Neural cell (in vitro differentiated cells): ENCODE results near the gene TAB3. TPM values are rescaled to one million over a fixed set of nuclear protein-coding genes. Genes with fewer than 3 reads are reported as not detected.

ENCODE experiments used
- H2AFZ ChIP-seq: fragments of 200-600, 300-800 bp; sonication (generic), shearing (Covaris generic); 2 replicates; pipeline ENCODE4 v1.6.0; 2014; ENCODE audit warnings: low read depth, mild to moderate bottlenecking, antibody characterized with exemption, low read length, moderate library complexity
- H3F3A ChIP-seq: fragments of 200-600 bp; shearing (Covaris generic); 2 replicates; pipeline ENCODE4 v1.6.1; 2016; ENCODE audit warnings: mild to moderate bottlenecking, moderate library complexity, mixed read lengths, antibody characterized with exemption, low read length; ENCODE audit not compliant: insufficient read depth, poor library complexity, severe bottlenecking
- H3K27ac ChIP-seq: fragments of 200-600, 300-800 bp; sonication (generic), shearing (Covaris generic); 2 replicates; pipeline ENCODE4 v1.5.1; 2014; ENCODE audit warnings: mild to moderate bottlenecking, low read length, moderate library complexity
- H3K27me3 ChIP-seq: fragments of 300-800, 200-600 bp; sonication (generic), shearing (Covaris generic); 2 replicates; pipeline ENCODE4 v1.6.0; 2014; ENCODE audit warnings: mild to moderate bottlenecking, low read depth, low read length, moderate library complexity; ENCODE audit not compliant: insufficient read depth
- H3K36me3 ChIP-seq: fragments of 300-800, 200-600 bp; sonication (generic), shearing (Covaris generic); 2 replicates; pipeline ENCODE4 v1.5.1; 2014; ENCODE audit warnings: mild to moderate bottlenecking, antibody characterized with exemption, low read length, moderate library complexity; ENCODE audit not compliant: insufficient read depth
- H3K4me2 ChIP-seq: fragments of 300-800, 200-600 bp; sonication (generic), shearing (Covaris generic); 2 replicates; pipeline ENCODE4 v1.6.0; 2014; ENCODE audit warnings: mild to moderate bottlenecking, low read length
- H3K4me3 ChIP-seq: fragments of 300-800, 200-600 bp; sonication (generic), shearing (Covaris generic); 2 replicates; pipeline ENCODE4 v1.5.1; 2014; ENCODE audit warnings: mild to moderate bottlenecking, low read length, moderate library complexity
- H3K79me2 ChIP-seq: fragments of 200-600 bp; shearing (Covaris generic); replicated peaks from 2 replicates; pipeline ENCODE4 v1.6.0; 2014; ENCODE audit warnings: mild to moderate bottlenecking, low read length, moderate library complexity; ENCODE audit not compliant: insufficient read depth
- H3K9ac ChIP-seq: fragments of 300-800, 200-600 bp; sonication (generic), shearing (Covaris generic); 2 replicates; pipeline ENCODE4 v1.6.1; 2016; ENCODE audit warnings: mild to moderate bottlenecking, low read length, mixed read lengths
- H3K9me2 ChIP-seq: fragments of 200-600 bp; shearing (Covaris generic); 2 replicates; pipeline ENCODE4 v1.6.1; 2016; ENCODE audit warnings: mild to moderate bottlenecking, low read length, mixed read lengths; ENCODE audit not compliant: insufficient read depth
- H3K9me3 ChIP-seq: fragments of 200-600, 300-800 bp; sonication (generic), shearing (Covaris generic); 2 replicates; pipeline ENCODE4 v1.6.1; 2016; ENCODE audit warnings: mild to moderate bottlenecking, mixed run types, low read length, moderate library complexity, mixed read lengths
- H4K20me1 ChIP-seq: fragments of 200-600 bp; shearing (Covaris generic); 2 replicates; pipeline ENCODE4 v1.6.1; 2016; ENCODE audit warnings: mild to moderate bottlenecking, mixed run types; ENCODE audit not compliant: insufficient read depth
- CTCF ChIP-seq: fragments of 450-650 bp; IDR thresholded peaks from 2 replicates; pipeline ENCODE4 v1.5.1; 2014; ENCODE audit warnings: antibody characterized with exemption, mild to moderate bottlenecking, moderate library complexity; ENCODE audit not compliant: poor library complexity, severe bottlenecking
- EP300 ChIP-seq: fragments of 450-650 bp; conservative IDR thresholded peaks from 2 replicates; pipeline ENCODE4 v1.6.1; 2014; ENCODE audit warnings: antibody characterized with exemption, mild to moderate bottlenecking, moderate library complexity; ENCODE audit not compliant: poor library complexity, severe bottlenecking
- EZH2 ChIP-seq: fragments of 200-600, 300-800 bp; shearing (Covaris generic), sonication (generic); IDR thresholded peaks from 2 replicates; pipeline ENCODE4 v1.6.1; 2014; ENCODE audit warnings: antibody characterized with exemption, low read length, borderline replicate concordance, mild to moderate bottlenecking; ENCODE audit not compliant: insufficient read depth, poor library complexity, severe bottlenecking
- MXI1 ChIP-seq: fragments of 450-650 bp; conservative IDR thresholded peaks from 2 replicates; pipeline ENCODE4 v1.6.1; 2014; ENCODE audit warnings: antibody characterized with exemption, mild to moderate bottlenecking; ENCODE audit not compliant: poor library complexity, severe bottlenecking
- POLR2AphosphoS5 ChIP-seq: IDR thresholded peaks from 2 replicates; pipeline ENCODE4 v1.6.1; 2012
- RAD21 ChIP-seq: fragments of 450-650 bp; conservative IDR thresholded peaks from 2 replicates; pipeline ENCODE4 v1.6.1; 2014; ENCODE audit warnings: antibody characterized with exemption, mild to moderate bottlenecking, moderate library complexity
- REST ChIP-seq: IDR thresholded peaks from 2 replicates; pipeline ENCODE4 v1.6.1; 2012; ENCODE audit warnings: borderline replicate concordance
- SMC3 ChIP-seq: fragments of 450-650 bp; conservative IDR thresholded peaks from 2 replicates; pipeline ENCODE4 v1.6.1; 2014; ENCODE audit warnings: antibody characterized with exemption, mild to moderate bottlenecking, moderate library complexity; ENCODE audit not compliant: poor library complexity
- TAF1 ChIP-seq: IDR thresholded peaks from 2 replicates; pipeline ENCODE4 v1.6.1; 2012; ENCODE audit warnings: low read depth
- polyA plus RNA-seq: library from polyadenylated mRNA; depleted of rRNA; stranded (reverse); fragments of >200 nt; gene quantifications from 2 replicates; pipeline ENCODE4 v1.2.3, GENCODE V29; 2014

The TAB3 gene
- polyA plus RNA-seq, 1 donor from 2014 or later: 28.7 TPM

GRCh38 chrX:30795981-30796958 lies 92.8 kb downstream of the TAB3 start:
- H3K36me3 ChIP-seq: no peaks in the 10 kb centered on the region
- TF ChIP-seq REST: no peak
- no peak for TF ChIP-seq EP300
- no peak for TF ChIP-seq EZH2
- TF ChIP-seq CTCF: no peak
- no peak for TF ChIP-seq TAF1
- TF ChIP-seq SMC3: no peak
- no peak for TF ChIP-seq MXI1
- TF ChIP-seq RAD21: no peak
- TF ChIP-seq POLR2AphosphoS5: no peak
- H2AFZ ChIP-seq: no peak overlapping the region
- H3K9ac ChIP-seq: no peak overlapping the region
- H3K27me3 ChIP-seq: no peaks in the 10 kb centered on the region
- no peaks in the 10 kb centered on the region for H4K20me1 ChIP-seq
- H3K4me3 ChIP-seq: no peak overlapping the region
- H3K4me2 ChIP-seq: no peak overlapping the region
- H3K9me2 ChIP-seq: no peaks in the 10 kb centered on the region
- no peaks in the 10 kb centered on the region for H3K79me2 ChIP-seq
- no peaks in the 10 kb centered on the region for H3K9me3 ChIP-seq
- no peak overlapping the region for H3K27ac ChIP-seq
- H3F3A ChIP-seq: no peaks in the 10 kb centered on the region

GRCh38 chrX:30794497-30794896 lies 94.6 kb downstream of the TAB3 start:
- Histone ChIP-seq H3K9me3 (no peaks in the 10 kb centered on the region), H4K20me1 (no peaks in the 10 kb centered on the region), H3K36me3 (no peaks in the 10 kb centered on the region), H3K27me3 (no peaks in the 10 kb centered on the region), H3K4me3 (no peak overlapping the region), H2AFZ (no peak overlapping the region), H3K27ac (no peak overlapping the region), H3K9ac (no peak overlapping the region), H3K4me2 (no peak overlapping the region), H3K9me2 (no peaks in the 10 kb centered on the region), H3F3A (no peaks in the 10 kb centered on the region), H3K79me2 (no peaks in the 10 kb centered on the region)
- no peak for TF ChIP-seq EP300
